Kidney (tissue), 14 donors: ENCODE measurements around the gene AVL9. TPM values are rescaled to one million over a fixed set of nuclear protein-coding genes. Genes with fewer than 3 reads are reported as not detected.
A peak's percentile ranks its signal among the peaks of the same experiment; 100 is the strongest.

Source experiments
- DNase-seq, 5 donors: peaks; one replicate each; pipeline ENCODE4 v3.0.0-alpha.2; 2013 to 2020
- FAIRE-seq: peaks from 2 replicates; lab custom pipeline; 2012; peaks lifted over from hg19 to GRCh38; lab: Jason Lieb, UNC
- H3K27ac ChIP-seq, 2 donors: one replicate each; pipeline ENCODE4 v1.7.0; 2013; ENCODE audit warnings: low read depth in 2 of 2, low read length in 2 of 2, inconsistent platforms in 1 of 2
- H3K27me3 ChIP-seq: one replicate; pipeline ENCODE4 v1.7.1; 2013; ENCODE audit warnings: low read length, inconsistent platforms; ENCODE audit not compliant: control insufficient read depth, insufficient read depth
- H3K36me3 ChIP-seq, 3 donors: one replicate each; pipeline versions ENCODE4 v1.7.0 to v1.7.1; 2013; ENCODE audit warnings: low read length in 3 of 3, control low read depth in 1 of 3, inconsistent platforms in 1 of 3; ENCODE audit not compliant: insufficient read depth in 3 of 3, control insufficient read depth in 2 of 3
- H3K4me1 ChIP-seq, 3 donors: one replicate each; pipeline versions ENCODE4 v1.7.0 to v1.7.1; 2013; ENCODE audit warnings: low read length in 3 of 3, inconsistent platforms in 1 of 3, low read depth in 1 of 3; ENCODE audit not compliant: control insufficient read depth in 2 of 3, insufficient read depth in 2 of 3
- H3K4me3 ChIP-seq, 3 donors: one replicate each; pipeline versions ENCODE4 v1.7.0 to v1.8.1; 2013; ENCODE audit warnings: low read length in 3 of 3, control low read depth in 1 of 3, inconsistent platforms in 1 of 3
- H3K9ac ChIP-seq, 3 donors: one replicate each; pipeline versions ENCODE4 v1.7.0 to v1.7.1; 2013; ENCODE audit warnings: low read length in 3 of 3, control low read depth in 1 of 3, inconsistent platforms in 1 of 3
- H3K9me3 ChIP-seq, 3 donors: one replicate each; pipeline versions ENCODE4 v1.7.0 to v1.7.1; 2013; ENCODE audit warnings: low read length in 3 of 3, control low read depth in 1 of 3, inconsistent platforms in 1 of 3; ENCODE audit not compliant: control insufficient read depth in 2 of 3, insufficient read depth in 1 of 3
- intact Hi-C: fragments of 100-400 bp; cut with DNase I; formaldehyde crosslinking; loops from one replicate; pipeline ENCODE4 v1.11.1; 2022
- polyA plus RNA-seq: library from polyadenylated mRNA; stranded (reverse); fragments of 350-450 nt; fragmentation: Illumina TruSeq; extraction: RNeasy Lipid Tissue Mini Kit (QIAGEN cat#74804); gene quantifications from one replicate; pipeline ENCODE4 v1.2.3, GENCODE V29; 2014; ENCODE audit warnings: low read depth, low replicate concordance; ENCODE audit not compliant: insufficient read depth
- total RNA-seq: library from RNA; stranded (reverse); fragmentation: NEBNext Ultra II Directional; extraction: Animal tissue kit (Norgen Biotek cat#: 25700); gene quantifications from one replicate; pipeline ENCODE4 v1.2.1, GENCODE V29; 2021
- TF ChIP-seq, protein P1 (sequence below): IDR thresholded peaks from 3 replicates; pipeline ENCODE4 v1.5.1; 2012; ENCODE audit warnings: mild to moderate bottlenecking, moderate library complexity, borderline replicate concordance; ENCODE audit not compliant: insufficient read depth; ENCODE audit errors: extremely low read depth
- donor health status: control.
- donor health status: control.
- donor health status: control.
- donor health status: control.
- donor health status: control.
- donor health status: DM: yes; HTN: yes; CAD: no.
- donor health status: Normal renal cell carcinoma (clear cell type).

Gene AVL9
- total and polyA plus RNA-seq, 2 donors from 2014 or later, result 7.9 to 39.9 TPM

GRCh38 chr7:32477649-32477980, 17.7 kb upstream of the AVL9 start:
- Histone ChIP-seq H3K9ac (no peak overlapping the region), H3K27me3 (no peaks in the 10 kb centered on the region), H3K27ac (no peak overlapping the region), H3K9me3 (no peaks in the 10 kb centered on the region), H3K4me3 (no peak overlapping the region), H3K36me3 (no peaks in the 10 kb centered on the region), H3K4me1 (no peaks in the 10 kb centered on the region)
- DNase-seq (no peak), FAIRE-seq (no peak)
- intact Hi-C loops, result loop anchor here (10.0 kb wide), 1 partner anchor 733 kb away; no protein-coding TSS in a partner anchor
- TF ChIP-seq, protein P1, sequence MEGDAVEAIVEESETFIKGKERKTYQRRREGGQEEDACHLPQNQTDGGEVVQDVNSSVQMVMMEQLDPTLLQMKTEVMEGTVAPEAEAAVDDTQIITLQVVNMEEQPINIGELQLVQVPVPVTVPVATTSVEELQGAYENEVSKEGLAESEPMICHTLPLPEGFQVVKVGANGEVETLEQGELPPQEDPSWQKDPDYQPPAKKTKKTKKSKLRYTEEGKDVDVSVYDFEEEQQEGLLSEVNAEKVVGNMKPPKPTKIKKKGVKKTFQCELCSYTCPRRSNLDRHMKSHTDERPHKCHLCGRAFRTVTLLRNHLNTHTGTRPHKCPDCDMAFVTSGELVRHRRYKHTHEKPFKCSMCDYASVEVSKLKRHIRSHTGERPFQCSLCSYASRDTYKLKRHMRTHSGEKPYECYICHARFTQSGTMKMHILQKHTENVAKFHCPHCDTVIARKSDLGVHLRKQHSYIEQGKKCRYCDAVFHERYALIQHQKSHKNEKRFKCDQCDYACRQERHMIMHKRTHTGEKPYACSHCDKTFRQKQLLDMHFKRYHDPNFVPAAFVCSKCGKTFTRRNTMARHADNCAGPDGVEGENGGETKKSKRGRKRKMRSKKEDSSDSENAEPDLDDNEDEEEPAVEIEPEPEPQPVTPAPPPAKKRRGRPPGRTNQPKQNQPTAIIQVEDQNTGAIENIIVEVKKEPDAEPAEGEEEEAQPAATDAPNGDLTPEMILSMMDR, result no peak

DNA sequence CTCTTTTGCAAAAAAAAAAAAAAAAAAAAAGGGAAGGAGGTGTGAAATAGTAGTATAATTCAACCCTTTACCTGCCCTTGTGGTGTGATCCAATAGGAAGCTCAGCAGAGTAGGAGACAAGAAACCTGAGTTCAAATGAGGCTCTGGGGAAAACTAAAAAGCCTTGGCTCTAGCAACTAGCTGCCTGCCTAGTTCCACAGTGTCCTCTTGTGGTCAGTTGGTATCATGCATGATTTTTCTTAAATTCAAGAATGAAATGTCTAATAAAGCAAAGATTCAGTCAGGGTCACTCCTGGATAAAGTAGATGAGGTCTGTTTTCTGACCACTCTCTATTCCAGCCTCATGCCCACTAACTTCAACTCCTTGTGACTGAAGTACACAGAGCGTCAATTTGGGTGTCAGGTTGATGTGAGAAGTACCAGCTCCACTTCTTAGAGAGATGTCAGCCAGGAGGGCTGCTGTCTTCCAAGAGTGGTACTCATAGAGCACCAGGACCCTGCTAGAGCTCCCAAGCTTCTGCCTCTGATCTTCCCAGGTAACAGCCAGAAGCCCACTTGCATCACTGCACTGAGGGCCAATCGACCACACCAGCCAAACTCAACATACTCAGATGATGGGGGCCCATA, 15.6 kb upstream of the AVL9 start:
- Histone ChIP-seq H3K27ac (no peak overlapping the region), H3K9me3 (no peaks in the 10 kb centered on the region), H3K36me3 (no peaks in the 10 kb centered on the region), H3K4me1 (no peaks in the 10 kb centered on the region), H3K27me3 (no peaks in the 10 kb centered on the region), H3K4me3 (no peak overlapping the region), H3K9ac (no peak overlapping the region)
- TF ChIP-seq, protein P1, result peak; percentile 63
- intact Hi-C loops, result loop anchor here (10.0 kb wide), 1 partner anchor 735 kb away; no protein-coding TSS in a partner anchor
- DNase-seq, result peak in 2 of 5 donors; percentile 28 to 59
- FAIRE-seq, result no peak

- no peaks in the 10 kb centered on the region for H3K4me1 ChIP-seq
- no peak overlapping the region for H3K27ac ChIP-seq
- H3K36me3 ChIP-seq, result no peaks in the 10 kb centered on the region
- no peaks in the 10 kb centered on the region for H3K9me3 ChIP-seq
- TF ChIP-seq, protein P1, result no peak
- no peak overlapping the region for H3K4me3 ChIP-seq
- no peaks in the 10 kb centered on the region for H3K27me3 ChIP-seq
- intact Hi-C loops, result no loop called here
- FAIRE-seq, result no peak
- no peak overlapping the region for H3K9ac ChIP-seq
- DNase-seq, result no peak
These were observed 14.1 kb upstream of the AVL9 start for GRCh38 chr7:32481176-32481575.

DNA sequence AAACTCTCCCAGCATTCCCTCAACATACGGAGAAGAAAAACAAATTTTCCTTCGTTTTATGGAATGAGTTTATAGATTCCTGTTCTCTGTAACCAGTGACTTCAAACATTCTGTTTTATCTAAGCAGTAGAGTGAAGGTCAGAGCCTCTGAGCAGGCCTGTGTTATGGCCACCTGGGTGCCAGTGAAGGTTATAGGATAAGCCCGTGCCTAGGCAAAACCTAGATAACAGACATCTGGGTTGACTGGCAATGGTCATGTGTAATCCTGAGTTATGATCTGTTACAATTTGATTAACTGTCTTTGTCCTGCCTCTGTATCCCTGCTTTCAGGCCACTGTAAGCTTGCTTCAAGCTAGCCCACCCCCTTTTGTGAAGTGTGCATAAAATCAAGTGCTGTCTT, 13.4 kb upstream of the AVL9 start:
- Histone ChIP-seq H3K9me3 (no peaks in the 10 kb centered on the region), H3K4me1 (no peaks in the 10 kb centered on the region), H3K9ac (no peak overlapping the region), H3K4me3 (no peak overlapping the region), H3K27me3 (no peaks in the 10 kb centered on the region), H3K36me3 (peaks cover 0 to 4% (median 0%) of the 10 kb centered on the region in 3 donors), H3K27ac (no peak overlapping the region)
- DNase-seq (no peak), FAIRE-seq (no peak)
- TF ChIP-seq, protein P1, result no peak
- intact Hi-C loops, result no loop called here
